ENCODE results near the gene COBLL1. TPM values are rescaled to one million over a fixed set of nuclear protein-coding genes. Genes with fewer than 3 reads are reported as not detected.

COBLL1 gene
- total RNA-seq, 1 experiment from 2014 or later = 3.6 TPM

GRCh38 chr2:164719996-164720941 lies 121.4 kb downstream of the COBLL1 start:
- H2AFZ ChIP-seq (ENCODE audit: low read length) = no peak overlapping the region
- CTCF ChIA-PET = no interaction called here

GRCh38 chr2:164717000-164717803 lies 124.4 kb downstream of the COBLL1 start:
- H3K27me3 ChIP-seq (ENCODE audit: low read length) = no peaks in the 10 kb centered on the region
- intact Hi-C loops (cut with micrococcal nuclease) = loop anchor here (1.0 to 10.0 kb wide), 3 partner anchors 20 to 1562 kb away; no protein-coding TSS in a partner anchor
- H3K9ac ChIP-seq (ENCODE audit: low read length) = no peak overlapping the region
- H2AFZ ChIP-seq (ENCODE audit: low read length) = no peak overlapping the region
- no TSS peak for BruUV-seq (replicated peaks)
- H3F3A ChIP-seq (ENCODE audit: low read length, unreplicated experiment) = no peaks in the 10 kb centered on the region
- no peak overlapping the region for H3K4me3 ChIP-seq (ENCODE audit: low read length)
- no peaks in the 10 kb centered on the region for H4K20me1 ChIP-seq (ENCODE audit: low read length)
- H3K4me1 ChIP-seq (ENCODE audit: insufficient read depth, low read length) = 0 out of 2 replicates have a peak, but pooled peaks cover 6% of the 10 kb centered on the region
- no peaks in the 10 kb centered on the region for H3K9me3 ChIP-seq (ENCODE audit: low read length)
- peak; percentile 80 for TF ChIP-seq CTCF (conservative IDR thresholded peaks at IDR 0.05; ENCODE audit: low read depth, low read length)
- TF ChIP-seq EZH2phosphoT487 (IDR thresholded peaks at IDR 0.05; ENCODE audit: borderline replicate concordance, low read length) = no peak
- TF ChIP-seq EZH2 (IDR thresholded peaks at IDR 0.05; ENCODE audit: low read length, unreplicated experiment) = no peak
- DNase-seq (peak; percentile 56), ATAC-seq (no peak)
- H3K9me2 ChIP-seq (replicated peaks; ENCODE audit: low read length) = no peaks in the 10 kb centered on the region
- no peaks in the 10 kb centered on the region for H3K36me3 ChIP-seq (ENCODE audit: low read depth, low read length)
- no peaks in the 10 kb centered on the region for H3K79me2 ChIP-seq (ENCODE audit: low read length)
- ChIA-PET POLR2A (ENCODE audit: unreplicated experiment) (interaction anchor here (0.7 kb wide), 1 partner anchor 144 kb away, joined by 3 read pairs; no protein-coding TSS in a partner anchor), CTCF (interaction anchor here (0.7 to 0.8 kb wide), 2 partner anchors 10 to 157 kb away, joined by 3 read pairs; no protein-coding TSS in a partner anchor)
- H3K4me2 ChIP-seq (ENCODE audit: low read length) = no peak overlapping the region
- no peak overlapping the region for H3K27ac ChIP-seq (ENCODE audit: low read length)

More at GRCh38 chr2:164719996-164720941, 121.4 kb downstream of the COBLL1 start:
- POLR2A ChIA-PET (ENCODE audit: unreplicated experiment) = no interaction called here
- Histone ChIP-seq H3K27me3 (ENCODE audit: low read length) (no peaks in the 10 kb centered on the region), H3K9ac (ENCODE audit: low read length) (no peak overlapping the region), H3K4me2 (ENCODE audit: low read length) (no peak overlapping the region), H3K9me3 (ENCODE audit: low read length) (no peaks in the 10 kb centered on the region), H3K27ac (ENCODE audit: low read length) (no peak overlapping the region), H3F3A (ENCODE audit: low read length, unreplicated experiment) (no peaks in the 10 kb centered on the region), H3K4me3 (ENCODE audit: low read length) (no peak overlapping the region), H3K79me2 (ENCODE audit: low read length) (no peaks in the 10 kb centered on the region), H3K36me3 (ENCODE audit: low read depth, low read length) (no peaks in the 10 kb centered on the region), H3K9me2 (replicated peaks; ENCODE audit: low read length) (no peaks in the 10 kb centered on the region), H4K20me1 (ENCODE audit: low read length) (no peaks in the 10 kb centered on the region), H3K4me1 (ENCODE audit: insufficient read depth, low read length) (0 out of 2 replicates have a peak, but pooled peaks cover 6% of the 10 kb centered on the region)
- no peak for DNase-seq
- TF ChIP-seq EZH2phosphoT487 (IDR thresholded peaks at IDR 0.05; ENCODE audit: borderline replicate concordance, low read length) (no peak), EZH2 (IDR thresholded peaks at IDR 0.05; ENCODE audit: low read length, unreplicated experiment) (no peak), CTCF (conservative IDR thresholded peaks at IDR 0.05; ENCODE audit: low read depth, low read length) (no peak)
- BruUV-seq (replicated peaks) = no TSS peak
- intact Hi-C loops (cut with micrococcal nuclease) = loop anchor here (10.0 kb wide), 1 partner anchor 1565 kb away; no protein-coding TSS in a partner anchor
- no peak for ATAC-seq

Data from PC-3 (cell line).